Activated CD8-positive, alpha-beta memory T cell treated with anti-CD3 and anti-CD28 coated beads, Interleukin-2, amount 50 U/mL, for 4 hours (primary cell): ENCODE data around the gene TNFRSF11A.

Experiments
- DNase-seq: peaks from one replicate; pipeline ENCODE4 v3.0.0-alpha.2; 2020

The TNFRSF11A gene

GRCh38 chr18:62345909-62346308 is 20.8 kb downstream of the TNFRSF11A start:
- DNase-seq, result no peak

GRCh38 chr18:62346333-62347088 is 21.4 kb downstream of the TNFRSF11A start:
- no peak for DNase-seq

- no peak for DNase-seq
These were observed 22.0 kb downstream of the TNFRSF11A start for GRCh38 chr18:62347089-62347506.

GRCh38 chr18:62348474-62348873 is 23.4 kb downstream of the TNFRSF11A start:
- DNase-seq, result no peak

GRCh38 chr18:62353170-62353569 is 28.1 kb downstream of the TNFRSF11A start:
- DNase-seq, result no peak

GRCh38 chr18:62354151-62354550 is 29.0 kb downstream of the TNFRSF11A start:
- no peak for DNase-seq

GRCh38 chr18:62357079-62357719 is 32.1 kb downstream of the TNFRSF11A start:
- DNase-seq, result no peak

GRCh38 chr18:62360805-62361204 is 35.7 kb downstream of the TNFRSF11A start:
- no peak for DNase-seq

GRCh38 chr18:62361288-62361687 is 36.2 kb downstream of the TNFRSF11A start:
- DNase-seq, result no peak

- no peak for DNase-seq
These were observed 39.4 kb downstream of the TNFRSF11A start for GRCh38 chr18:62364558-62364957.

GRCh38 chr18:62365420-62365819 is 40.3 kb downstream of the TNFRSF11A start:
- no peak for DNase-seq

GRCh38 chr18:62366992-62367391 is 41.9 kb downstream of the TNFRSF11A start:
- no peak for DNase-seq

- no peak for DNase-seq
These were observed 43.0 kb downstream of the TNFRSF11A start for GRCh38 chr18:62368100-62368499.

GRCh38 chr18:62369129-62369644 is 44.1 kb downstream of the TNFRSF11A start:
- no peak for DNase-seq

- DNase-seq, result no peak
These were observed 45.3 kb downstream of the TNFRSF11A start for GRCh38 chr18:62370366-62370765.

- no peak for DNase-seq
These were observed 46.3 kb downstream of the TNFRSF11A start for GRCh38 chr18:62371436-62371835.

- no peak for DNase-seq
These were observed 47.0 kb downstream of the TNFRSF11A start for GRCh38 chr18:62372156-62372555.

- DNase-seq, result no peak
These were observed 47.8 kb downstream of the TNFRSF11A start for GRCh38 chr18:62372882-62373281.

GRCh38 chr18:62374410-62374965 is 49.4 kb downstream of the TNFRSF11A start:
- no peak for DNase-seq

- DNase-seq, result no peak
These were observed 52.2 kb downstream of the TNFRSF11A start for GRCh38 chr18:62377131-62377807.

- DNase-seq, result no peak
These were observed 53.9 kb downstream of the TNFRSF11A start for GRCh38 chr18:62379051-62379450.

- DNase-seq, result no peak
These were observed 56.3 kb downstream of the TNFRSF11A start for GRCh38 chr18:62381373-62381772.

- DNase-seq, result no peak
These were observed 59.0 kb downstream of the TNFRSF11A start for GRCh38 chr18:62384068-62384467.
